ENCODE results near the gene CEBPE. TPM values are rescaled to one million over a fixed set of nuclear protein-coding genes. Genes with fewer than 3 reads are reported as not detected.

The CEBPE gene
- total RNA-seq, 1 donor from 2014 or later: not detected

- H3K4me1 Mint-ChIP-seq (ENCODE audit: low read depth): peaks cover 18% of the 10 kb centered on the region
- no peak overlapping the region for H3K27ac Mint-ChIP-seq
- H3K27me3 Mint-ChIP-seq: peaks cover 14% of the 10 kb centered on the region
- no peaks in the 10 kb centered on the region for H3K9me3 Mint-ChIP-seq (ENCODE audit: low read depth)
- H3K36me3 Mint-ChIP-seq (ENCODE audit: insufficient read depth): no peaks in the 10 kb centered on the region
- no peak overlapping the region for H3K4me3 Mint-ChIP-seq (ENCODE audit: low read depth)
- TF ChIP-seq, protein P1, sequence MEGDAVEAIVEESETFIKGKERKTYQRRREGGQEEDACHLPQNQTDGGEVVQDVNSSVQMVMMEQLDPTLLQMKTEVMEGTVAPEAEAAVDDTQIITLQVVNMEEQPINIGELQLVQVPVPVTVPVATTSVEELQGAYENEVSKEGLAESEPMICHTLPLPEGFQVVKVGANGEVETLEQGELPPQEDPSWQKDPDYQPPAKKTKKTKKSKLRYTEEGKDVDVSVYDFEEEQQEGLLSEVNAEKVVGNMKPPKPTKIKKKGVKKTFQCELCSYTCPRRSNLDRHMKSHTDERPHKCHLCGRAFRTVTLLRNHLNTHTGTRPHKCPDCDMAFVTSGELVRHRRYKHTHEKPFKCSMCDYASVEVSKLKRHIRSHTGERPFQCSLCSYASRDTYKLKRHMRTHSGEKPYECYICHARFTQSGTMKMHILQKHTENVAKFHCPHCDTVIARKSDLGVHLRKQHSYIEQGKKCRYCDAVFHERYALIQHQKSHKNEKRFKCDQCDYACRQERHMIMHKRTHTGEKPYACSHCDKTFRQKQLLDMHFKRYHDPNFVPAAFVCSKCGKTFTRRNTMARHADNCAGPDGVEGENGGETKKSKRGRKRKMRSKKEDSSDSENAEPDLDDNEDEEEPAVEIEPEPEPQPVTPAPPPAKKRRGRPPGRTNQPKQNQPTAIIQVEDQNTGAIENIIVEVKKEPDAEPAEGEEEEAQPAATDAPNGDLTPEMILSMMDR (IDR thresholded peaks at IDR 0.05; ENCODE audit: unreplicated experiment): no peak
- no peak for DNase-seq (ENCODE audit: low spot score, unreplicated experiment)
Measured at GRCh38 chr14:23101213-23101970, 17.7 kb downstream of the CEBPE start.

DNA sequence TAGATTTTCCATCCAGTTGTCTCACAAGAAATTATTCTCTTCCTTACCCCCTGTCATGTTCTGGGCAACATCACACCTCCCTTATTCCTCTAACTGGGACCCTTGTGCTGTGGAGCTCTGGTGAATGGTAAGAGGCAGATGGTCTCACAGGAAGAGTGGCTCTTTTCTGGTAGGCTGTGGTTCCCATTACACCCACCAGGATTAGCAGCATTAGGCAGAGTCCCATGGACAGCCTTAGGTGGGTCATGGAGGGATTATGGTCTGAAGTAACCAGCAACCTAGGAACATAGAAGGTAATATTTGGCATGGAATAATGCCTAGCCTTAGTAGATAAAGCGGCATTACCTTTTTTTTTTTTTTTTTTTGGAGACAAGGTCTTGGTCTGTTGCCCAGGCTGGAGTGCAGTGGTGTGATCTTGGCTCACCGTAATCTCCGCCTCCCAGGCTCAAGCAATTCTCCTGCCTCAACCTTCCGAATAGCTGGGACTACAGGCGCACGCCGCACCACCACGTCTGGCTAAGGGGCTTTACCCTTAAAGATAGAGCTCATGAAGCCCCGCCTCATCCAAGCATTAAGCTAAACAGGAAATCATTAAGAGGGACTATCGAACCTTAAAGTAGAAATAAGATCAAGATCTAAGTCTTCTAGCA, 19.7 kb downstream of the CEBPE start:
- no peaks in the 10 kb centered on the region for H3K36me3 Mint-ChIP-seq (ENCODE audit: insufficient read depth)
- DNase-seq (ENCODE audit: low spot score, unreplicated experiment): no peak
- H3K4me3 Mint-ChIP-seq (ENCODE audit: low read depth): no peak overlapping the region
- H3K27ac Mint-ChIP-seq: peak overlapping the region; percentile 15
- peaks cover 4% of the 10 kb centered on the region for H3K27me3 Mint-ChIP-seq
- TF ChIP-seq, protein P1 (IDR thresholded peaks at IDR 0.05; ENCODE audit: unreplicated experiment): no peak
- no peaks in the 10 kb centered on the region for H3K9me3 Mint-ChIP-seq (ENCODE audit: low read depth)
- peaks cover 15% of the 10 kb centered on the region for H3K4me1 Mint-ChIP-seq (ENCODE audit: low read depth)

GRCh38 chr14:23097786-23098185, 21.3 kb downstream of the CEBPE start:
- no peak overlapping the region for H3K27ac Mint-ChIP-seq
- no peaks in the 10 kb centered on the region for H3K27me3 Mint-ChIP-seq
- H3K4me3 Mint-ChIP-seq (ENCODE audit: low read depth): peak overlapping the region; percentile 31
- no peaks in the 10 kb centered on the region for H3K36me3 Mint-ChIP-seq (ENCODE audit: insufficient read depth)
- TF ChIP-seq, protein P1 (IDR thresholded peaks at IDR 0.05; ENCODE audit: unreplicated experiment): no peak
- DNase-seq (ENCODE audit: low spot score, unreplicated experiment): no peak
- no peaks in the 10 kb centered on the region for H3K9me3 Mint-ChIP-seq (ENCODE audit: low read depth)
- peaks cover 19% of the 10 kb centered on the region for H3K4me1 Mint-ChIP-seq (ENCODE audit: low read depth)

GRCh38 chr14:23095196-23096108, 23.6 kb downstream of the CEBPE start, which contains the start of gene C14orf119:
TSS of gene C14orf119 (plus strand) at chr14:23095505. CDS start at chr14:23097659, 2,154 bp downstream.
- Mint-ChIP-seq H3K36me3 (ENCODE audit: insufficient read depth) (peaks cover 6% of the 10 kb centered on the region), H3K4me3 (ENCODE audit: low read depth) (no peak within 1 kb of the TSS), H3K27me3 (no peaks in the 10 kb centered on the region), H3K9me3 (ENCODE audit: low read depth) (no peaks in the 10 kb centered on the region), H3K27ac (no peak within 1 kb of the TSS), H3K4me1 (ENCODE audit: low read depth) (peaks cover 19% of the 10 kb centered on the region)
- peak; percentile 98 for DNase-seq (ENCODE audit: low spot score, unreplicated experiment)
- TF ChIP-seq, protein P1 (IDR thresholded peaks at IDR 0.05; ENCODE audit: unreplicated experiment): no peak
